Measurements from ENCODE around the gene GDF10.

- TF ChIP-seq CTCF (conservative IDR thresholded peaks at IDR 0.05; ENCODE audit: low read length): no peak
- no peak for TF ChIP-seq EZH2phosphoT487 (IDR thresholded peaks at IDR 0.05; ENCODE audit: borderline replicate concordance)
These were observed 12.6 kb downstream of the GDF10 start for GRCh38 chr10:47312663-47312995.
